Measurements from ENCODE around the gene MED27. TPM values are rescaled to one million over a fixed set of nuclear protein-coding genes. Genes with fewer than 3 reads are reported as not detected.

MED27 gene
- total and polyA plus RNA-seq, 2 of the 13 experiments (the other 11 are each of a cell fraction or from before 2014, with no cell fraction given) = 16.9 to 19.0 TPM

DNA sequence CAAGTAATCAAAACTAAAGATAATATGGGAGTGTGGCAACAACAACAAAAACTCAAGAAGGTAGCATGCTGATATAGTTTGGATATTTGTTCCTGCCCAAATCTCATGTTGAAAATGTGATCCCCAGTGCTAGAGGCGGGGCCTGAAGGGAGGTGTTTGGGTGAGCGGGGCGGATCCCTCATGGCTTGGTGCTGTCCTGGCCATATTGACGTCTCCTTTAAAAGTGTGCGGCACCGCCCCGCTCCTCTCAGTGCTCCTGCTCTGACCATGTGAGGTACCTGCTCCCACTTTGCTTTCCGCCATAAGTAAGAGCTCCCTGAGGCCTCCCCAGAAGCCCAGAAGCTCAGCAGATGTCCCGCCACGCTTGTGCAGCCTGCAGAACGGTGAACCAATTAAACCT, 25.6 kb downstream of the MED27 start:
- H3K79me2 ChIP-seq (ENCODE audit: insufficient read depth, low read length) = peaks cover 9% of the 10 kb centered on the region
- DNase-seq (ENCODE audit: low spot score) (no peak), FAIRE-seq (no peak), ATAC-seq (no peak)
- no peak for TF ChIP-seq TOE1 (CRISPR knock-in tag; IDR thresholded peaks at IDR 0.05)
- TF ChIP-seq ZSCAN12 (CRISPR knock-in tag; IDR thresholded peaks at IDR 0.05) = no peak
- TF ChIP-seq PHF5A (CRISPR knock-in tag; IDR thresholded peaks at IDR 0.05; ENCODE audit: low read depth, unreplicated experiment) = no peak
- no peak for TF ChIP-seq ZNF230 (CRISPR knock-in tag; IDR thresholded peaks at IDR 0.05)
- TF ChIP-seq, protein P1, sequence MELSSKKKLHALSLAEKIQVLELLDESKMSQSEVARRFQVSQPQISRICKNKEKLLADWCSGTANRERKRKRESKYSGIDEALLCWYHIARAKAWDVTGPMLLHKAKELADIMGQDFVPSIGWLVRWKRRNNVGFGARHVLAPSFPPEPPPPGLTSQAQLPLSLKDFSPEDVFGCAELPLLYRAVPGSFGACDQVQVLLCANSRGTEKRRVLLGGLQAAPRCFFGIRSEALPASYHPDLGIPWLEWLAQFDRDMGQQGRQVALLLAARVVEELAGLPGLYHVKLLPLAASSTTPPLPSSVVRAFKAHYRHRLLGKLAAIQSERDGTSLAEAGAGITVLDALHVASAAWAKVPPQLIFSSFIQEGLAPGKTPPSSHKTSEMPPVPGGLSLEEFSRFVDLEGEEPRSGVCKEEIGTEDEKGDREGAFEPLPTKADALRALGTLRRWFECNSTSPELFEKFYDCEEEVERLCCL (CRISPR knock-in tag; IDR thresholded peaks at IDR 0.05; ENCODE audit: borderline replicate concordance) = no peak
- no peak for TF ChIP-seq ZNF572 (CRISPR knock-in tag; IDR thresholded peaks at IDR 0.05)
- TF ChIP-seq ZNF589 (CRISPR knock-in tag; conservative IDR thresholded peaks at IDR 0.05) = no peak
- TF ChIP-seq ZKSCAN8 (CRISPR knock-in tag; IDR thresholded peaks at IDR 0.05; ENCODE audit: borderline replicate concordance) = no peak
- no peak for TF ChIP-seq POLR2AphosphoS5 (IDR thresholded peaks at IDR 0.05; ENCODE audit: low read depth, low read length)
- no peak for TF ChIP-seq HNRNPL (IDR thresholded peaks at IDR 0.05; ENCODE audit: low read depth, low read length)
- TF ChIP-seq IKZF1 (IDR thresholded peaks at IDR 0.05) = no peak
- no peak for TF ChIP-seq XRCC5 (optimal IDR thresholded peaks at IDR 0.05; ENCODE audit: low read length)
- TF ChIP-seq ZNF549 (CRISPR knock-in tag; IDR thresholded peaks at IDR 0.05) = no peak
- TF ChIP-seq, protein P2, sequence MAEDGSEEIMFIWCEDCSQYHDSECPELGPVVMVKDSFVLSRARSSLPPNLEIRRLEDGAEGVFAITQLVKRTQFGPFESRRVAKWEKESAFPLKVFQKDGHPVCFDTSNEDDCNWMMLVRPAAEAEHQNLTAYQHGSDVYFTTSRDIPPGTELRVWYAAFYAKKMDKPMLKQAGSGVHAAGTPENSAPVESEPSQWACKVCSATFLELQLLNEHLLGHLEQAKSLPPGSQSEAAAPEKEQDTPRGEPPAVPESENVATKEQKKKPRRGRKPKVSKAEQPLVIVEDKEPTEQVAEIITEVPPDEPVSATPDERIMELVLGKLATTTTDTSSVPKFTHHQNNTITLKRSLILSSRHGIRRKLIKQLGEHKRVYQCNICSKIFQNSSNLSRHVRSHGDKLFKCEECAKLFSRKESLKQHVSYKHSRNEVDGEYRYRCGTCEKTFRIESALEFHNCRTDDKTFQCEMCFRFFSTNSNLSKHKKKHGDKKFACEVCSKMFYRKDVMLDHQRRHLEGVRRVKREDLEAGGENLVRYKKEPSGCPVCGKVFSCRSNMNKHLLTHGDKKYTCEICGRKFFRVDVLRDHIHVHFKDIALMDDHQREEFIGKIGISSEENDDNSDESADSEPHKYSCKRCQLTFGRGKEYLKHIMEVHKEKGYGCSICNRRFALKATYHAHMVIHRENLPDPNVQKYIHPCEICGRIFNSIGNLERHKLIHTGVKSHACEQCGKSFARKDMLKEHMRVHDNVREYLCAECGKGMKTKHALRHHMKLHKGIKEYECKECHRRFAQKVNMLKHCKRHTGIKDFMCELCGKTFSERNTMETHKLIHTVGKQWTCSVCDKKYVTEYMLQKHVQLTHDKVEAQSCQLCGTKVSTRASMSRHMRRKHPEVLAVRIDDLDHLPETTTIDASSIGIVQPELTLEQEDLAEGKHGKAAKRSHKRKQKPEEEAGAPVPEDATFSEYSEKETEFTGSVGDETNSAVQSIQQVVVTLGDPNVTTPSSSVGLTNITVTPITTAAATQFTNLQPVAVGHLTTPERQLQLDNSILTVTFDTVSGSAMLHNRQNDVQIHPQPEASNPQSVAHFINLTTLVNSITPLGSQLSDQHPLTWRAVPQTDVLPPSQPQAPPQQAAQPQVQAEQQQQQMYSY (CRISPR knock-in tag; IDR thresholded peaks at IDR 0.05) = no peak
- peaks cover 4% of the 10 kb centered on the region; the same call in 1 of the 2 replicates for H4K20me1 ChIP-seq (ENCODE audit: insufficient read depth, low read length)
- H3K36me3 ChIP-seq (replicated peaks in 1 of 2; ENCODE audit: control insufficient read depth in 1 of 2, insufficient read depth in 2 of 2, low read length in 2 of 2) = peaks cover 0 to 4% of the 10 kb centered on the region in 2 experiments; a peak in 1 of 5 replicates
- no peak overlapping the region for H3K4me3 ChIP-seq (replicated peaks in 1 of 3; ENCODE audit: insufficient read depth in 1 of 3, low read depth in 2 of 3, low read length in 3 of 3)
- ChIA-PET CTCF (ENCODE audit: low intra/inter-chr PET ratio, low total read pairs) (no interaction called here), POLR2A (no interaction called here)
- in situ Hi-C loops (cut with HindIII; ENCODE audit: extremely low pct_ligation_motif_present, low pct_unique_long_range_greater_than_20kb) (no loop called here), intact Hi-C loops (cut with micrococcal nuclease; ENCODE audit: unreplicated experiment) (no loop called here)
- no peaks in the 10 kb centered on the region for H3K4me1 ChIP-seq (ENCODE audit: insufficient read depth, low read length)
- H2AFZ ChIP-seq (ENCODE audit: low read length) = no peak overlapping the region
- H3K9me3 ChIP-seq (ENCODE audit: low read length) = peaks cover 9% of the 10 kb centered on the region; the same call in 1 of the 2 replicates
- no peaks in the 10 kb centered on the region for H3K27me3 ChIP-seq (ENCODE audit: control insufficient read depth in 1 of 2, insufficient read depth in 2 of 2, low read length in 2 of 2)
- no TSS peak for BruUV-seq (replicated peaks)
- 96% methylated on average over 11 of the region's 11 CpGs for WGBS (ENCODE audit: low lambda C conversion rate)
- H3K4me2 ChIP-seq (ENCODE audit: low read depth, low read length) = no peak overlapping the region
- no peak overlapping the region for H3K27ac ChIP-seq (ENCODE audit: extremely low read length, insufficient read depth, low read length)
- H3K9ac ChIP-seq (ENCODE audit: insufficient read depth, low read depth, low read length) = no peak overlapping the region
